Measurements from ENCODE around the gene UPK2.

Gene UPK2

DNA sequence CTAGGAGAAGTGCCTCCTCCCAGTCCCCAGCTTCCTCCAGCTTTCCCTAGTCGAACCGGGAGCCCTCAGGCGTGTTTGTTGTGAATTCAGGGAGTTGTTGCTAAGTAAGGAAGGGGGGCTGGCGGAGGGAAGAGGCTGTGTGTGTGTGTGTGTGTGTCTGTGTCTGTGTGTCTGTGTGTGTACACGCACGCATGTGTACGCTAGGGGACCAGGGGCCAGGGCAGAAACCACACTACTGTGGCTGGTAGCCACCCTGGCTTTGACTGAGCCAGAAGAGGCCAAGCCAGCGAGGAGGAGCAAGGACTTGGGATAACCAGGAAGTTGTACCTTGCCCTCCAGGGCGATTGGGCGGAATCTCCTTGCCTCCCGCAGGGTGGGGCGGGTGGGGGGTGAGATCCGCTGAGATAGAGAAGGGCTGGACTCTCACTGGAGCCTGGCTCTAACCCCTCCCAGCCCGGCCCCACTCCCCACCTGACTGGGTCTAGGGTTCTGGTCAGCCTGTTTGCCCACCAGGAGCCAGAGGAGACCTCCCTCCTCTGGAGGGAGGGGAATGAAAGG lies 37.9 kb upstream of the UPK2 start:
- peak; percentile 60 to 70 for DNase-seq

DNA sequence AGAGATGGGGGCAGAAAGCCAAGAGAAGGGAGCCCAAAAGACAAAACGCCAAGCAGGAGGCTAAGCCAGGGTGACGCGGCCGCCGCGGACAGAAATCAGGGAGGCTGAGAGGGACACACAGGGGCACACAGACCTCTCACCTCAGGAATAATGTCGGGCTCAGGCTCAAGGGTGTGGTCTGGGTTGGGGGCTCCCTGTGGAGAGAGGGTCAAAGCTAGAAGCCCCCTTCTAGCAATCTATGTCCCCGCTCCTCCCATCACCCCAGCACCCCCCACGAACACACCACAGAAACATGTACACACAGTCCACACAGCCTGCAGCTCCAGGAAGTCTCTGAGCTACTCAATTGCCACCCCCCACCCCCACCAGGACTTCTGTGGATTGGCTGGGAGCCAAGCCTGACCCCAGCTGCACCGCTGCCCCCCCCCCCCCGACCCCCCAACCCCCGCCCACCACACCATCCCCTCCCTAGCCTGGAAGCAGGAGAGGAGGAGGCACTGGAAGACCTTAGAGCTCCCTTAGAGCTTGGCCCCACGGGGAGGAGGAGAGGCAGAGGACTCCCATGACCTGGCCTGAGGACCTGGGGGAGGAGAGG lies 37.3 kb upstream of the UPK2 start:
- DNase-seq = peak in 1 of 2 donors; percentile 47

DNA sequence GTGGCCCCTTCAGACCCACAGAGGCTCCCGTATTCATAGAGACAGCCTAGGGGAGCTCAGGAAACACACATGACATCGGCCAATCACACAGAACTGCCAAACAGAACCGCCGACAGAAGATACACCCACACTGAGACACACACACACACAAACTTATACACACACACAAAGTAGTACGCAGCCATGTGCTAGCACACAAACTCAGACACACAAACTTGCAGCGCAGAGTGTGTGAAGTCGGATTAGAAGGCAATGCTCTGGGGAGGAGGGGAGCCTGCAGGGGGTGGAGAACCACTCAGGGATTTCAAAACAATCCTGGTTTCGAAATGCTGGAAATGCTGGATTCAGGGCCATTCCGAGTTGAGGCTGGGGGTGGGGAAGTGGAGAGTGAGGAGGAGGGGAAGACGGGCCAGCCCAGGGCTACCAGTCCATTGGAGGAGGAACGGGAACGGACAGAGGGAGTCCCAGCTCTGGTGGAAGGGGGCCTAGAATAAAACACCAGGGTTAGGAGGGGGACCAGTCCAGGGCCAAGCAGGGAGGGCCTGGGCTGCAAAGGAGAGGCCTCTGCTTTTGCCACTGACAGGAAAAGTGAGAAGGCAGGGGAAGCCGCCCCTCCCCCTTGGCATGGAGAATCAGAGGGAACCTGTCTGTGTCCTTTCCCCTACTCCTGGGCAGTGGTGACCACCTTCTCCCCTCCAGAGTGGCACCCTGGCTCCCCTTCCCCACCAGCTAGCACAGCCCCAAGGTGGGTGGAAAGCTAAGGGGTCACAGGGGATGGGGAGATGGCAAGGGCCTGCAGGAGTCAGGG lies 34.8 kb upstream of the UPK2 start:
- DNase-seq = no peak

DNA sequence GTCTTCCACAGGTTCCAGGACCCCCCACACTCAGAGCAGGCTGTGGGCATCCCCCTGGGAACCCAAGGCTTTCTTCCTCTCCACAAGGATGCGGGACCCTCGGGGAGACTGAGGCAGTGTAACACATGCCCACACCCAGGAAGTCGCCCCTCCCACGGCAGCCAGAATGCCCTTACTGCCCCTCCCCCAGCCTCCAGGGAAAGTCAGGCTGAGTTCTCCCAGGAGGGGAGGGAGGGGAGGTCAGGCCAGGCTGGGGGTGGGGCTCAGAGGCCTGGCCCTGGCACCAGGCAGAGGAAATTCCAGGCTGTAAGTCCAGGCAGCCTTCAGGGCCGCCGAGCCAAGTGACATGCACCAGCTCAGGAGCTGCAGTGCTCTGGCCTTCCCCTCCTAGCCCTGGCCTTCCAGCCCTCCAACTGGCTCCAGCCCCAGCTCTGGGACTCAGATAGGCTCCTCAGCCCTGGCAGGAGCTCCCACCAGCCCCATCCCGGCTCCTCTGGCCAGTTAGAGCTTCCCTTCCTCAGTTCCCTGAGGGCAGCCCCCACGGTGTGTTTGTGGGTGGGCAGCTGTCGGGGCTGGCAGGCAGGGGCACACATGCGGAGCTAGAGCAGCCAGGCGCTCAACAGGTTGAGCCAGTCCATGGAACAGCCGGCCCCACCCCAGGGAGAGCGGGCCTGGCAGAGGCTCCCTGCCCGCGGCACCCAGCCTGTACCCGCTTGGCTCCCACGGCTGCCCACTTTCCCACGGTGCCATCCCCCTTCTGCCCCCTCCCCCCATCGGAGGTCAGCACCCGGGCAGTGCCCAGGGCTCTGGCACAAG lies 34.0 kb upstream of the UPK2 start:
- no peak for DNase-seq

DNA sequence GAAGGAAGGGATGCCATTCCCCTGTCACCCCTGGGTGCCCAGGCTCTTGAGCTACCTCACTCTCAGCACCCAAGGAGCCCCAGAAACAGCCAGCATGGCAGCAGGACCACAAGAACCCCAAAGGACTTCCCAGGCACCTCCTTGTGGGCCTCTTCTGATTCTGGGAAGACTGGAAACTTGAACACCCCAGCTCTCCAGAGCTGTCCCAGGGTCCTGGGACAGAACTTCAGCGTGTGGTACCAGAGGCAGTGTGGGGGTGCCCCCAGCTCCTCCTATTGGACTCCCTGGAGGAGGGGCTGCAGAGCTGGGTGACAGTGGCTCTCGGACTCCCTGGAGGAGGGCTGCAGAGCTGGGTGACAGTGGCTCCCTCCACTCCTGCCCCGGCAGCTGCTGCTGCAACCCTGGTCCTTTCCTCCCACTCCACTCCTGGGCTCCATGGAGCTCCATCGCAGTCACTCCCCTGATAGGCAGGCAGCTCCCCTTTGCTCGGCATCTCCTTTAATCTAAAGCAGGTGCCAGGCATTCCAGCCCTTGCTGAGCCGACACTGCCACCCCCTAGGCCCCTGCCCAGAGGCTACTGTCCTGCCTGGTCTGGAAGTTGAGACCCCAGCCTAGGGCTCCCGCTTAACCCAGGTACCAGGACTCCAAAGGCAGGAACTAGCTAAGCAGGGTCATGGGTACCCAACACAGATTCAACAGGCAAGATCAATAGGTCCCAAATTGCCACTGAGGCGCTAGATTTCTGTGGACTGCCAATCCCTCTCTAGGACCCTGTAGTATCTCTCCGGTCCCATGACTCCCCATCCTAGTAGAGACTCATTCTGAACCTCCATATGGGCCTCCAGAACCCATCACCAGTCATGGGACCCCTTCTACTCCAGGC lies 33.1 kb upstream of the UPK2 start:
- DNase-seq = no peak

DNA sequence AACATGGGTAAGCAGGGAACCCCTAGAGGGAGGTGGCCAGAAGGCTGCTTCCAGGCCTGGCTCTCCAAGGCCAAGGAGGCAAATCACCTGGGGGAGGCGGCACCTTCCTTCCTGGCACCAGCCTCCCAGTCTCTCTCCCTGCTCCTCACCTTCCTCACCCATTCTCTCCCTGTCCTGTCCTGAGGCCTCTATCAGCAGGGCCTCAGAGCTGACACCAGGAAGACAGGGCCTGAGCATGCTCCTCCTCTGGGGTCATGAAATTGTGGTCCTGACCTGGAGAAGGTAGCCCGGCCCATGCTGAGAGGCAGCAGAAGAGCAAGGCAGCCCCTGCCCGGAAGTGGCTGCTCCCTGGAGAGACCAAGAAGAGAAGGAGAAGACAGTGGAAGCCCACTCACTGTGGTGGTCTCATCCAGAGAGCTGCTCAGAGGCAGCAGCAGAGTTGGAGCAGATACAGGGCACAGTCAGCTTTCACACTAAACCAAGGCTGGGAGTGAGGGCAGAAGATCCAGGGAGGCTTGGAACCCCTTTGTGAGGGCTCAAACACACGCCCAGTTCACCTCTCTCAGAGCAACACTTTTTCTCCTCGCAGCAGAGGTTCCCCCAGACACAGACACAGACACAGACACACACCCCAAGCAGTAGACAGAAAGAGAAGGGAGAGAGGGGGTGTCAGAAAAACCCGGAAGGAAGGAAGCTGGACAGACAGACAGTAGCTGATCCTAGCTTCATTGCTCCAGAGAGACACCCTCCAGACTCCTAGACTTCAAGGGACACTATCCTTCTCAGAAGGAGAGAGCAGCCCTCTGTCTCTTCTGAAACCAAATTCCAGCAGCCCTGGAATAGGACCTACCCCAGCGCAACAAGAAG lies 32.1 kb upstream of the UPK2 start:
- DNase-seq = peak in 1 of 2 donors; percentile 55

DNA sequence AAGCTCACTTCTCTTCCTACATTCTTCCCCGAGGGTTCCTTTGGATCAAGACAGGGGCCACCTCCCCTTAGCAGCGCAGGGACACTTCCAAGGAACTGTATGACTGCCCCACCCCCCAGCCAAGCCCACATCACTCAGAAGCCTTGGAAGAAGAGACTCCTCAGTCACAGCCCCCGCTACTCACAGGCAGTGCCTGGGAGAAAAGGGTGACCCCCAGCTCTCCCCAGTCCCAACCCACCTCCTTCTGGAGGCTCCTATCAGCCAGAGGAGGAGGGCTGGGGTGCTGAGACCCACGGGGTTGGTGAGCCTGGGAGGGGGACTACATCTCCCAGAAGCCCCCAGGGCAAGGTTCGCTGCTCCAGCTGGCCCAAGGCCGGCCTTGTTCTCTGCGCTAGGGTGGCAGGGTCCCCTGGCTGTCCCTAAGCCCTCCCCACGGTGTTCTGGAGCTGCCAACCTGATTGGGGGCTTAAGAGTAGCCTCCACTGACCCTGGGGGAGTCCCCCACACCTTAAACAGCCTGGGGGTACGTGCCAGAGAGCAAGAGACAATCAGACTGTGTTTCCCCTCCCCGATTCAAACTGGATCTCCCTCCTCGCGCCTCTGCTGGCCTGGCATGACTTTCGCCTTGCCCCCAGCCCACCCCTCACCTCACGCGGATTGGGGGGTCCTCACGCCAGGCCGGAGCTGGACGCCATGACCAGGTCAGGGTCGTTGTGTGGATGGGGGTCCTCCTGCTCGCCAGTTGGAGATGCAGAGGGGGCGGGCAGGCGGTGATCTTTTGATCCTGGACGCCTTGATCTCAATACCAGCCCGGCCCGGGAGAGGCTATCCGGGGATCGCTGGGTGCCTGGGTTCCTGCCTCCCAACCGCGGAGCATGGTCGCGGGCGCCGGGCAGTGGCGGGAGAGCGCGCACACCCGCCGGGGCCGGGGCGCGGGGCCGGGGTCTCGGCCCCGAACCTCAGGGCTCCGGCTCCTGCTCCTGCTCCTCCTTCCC lies 31.2 kb upstream of the UPK2 start:
- DNase-seq = peak; percentile 39 to 56

DNA sequence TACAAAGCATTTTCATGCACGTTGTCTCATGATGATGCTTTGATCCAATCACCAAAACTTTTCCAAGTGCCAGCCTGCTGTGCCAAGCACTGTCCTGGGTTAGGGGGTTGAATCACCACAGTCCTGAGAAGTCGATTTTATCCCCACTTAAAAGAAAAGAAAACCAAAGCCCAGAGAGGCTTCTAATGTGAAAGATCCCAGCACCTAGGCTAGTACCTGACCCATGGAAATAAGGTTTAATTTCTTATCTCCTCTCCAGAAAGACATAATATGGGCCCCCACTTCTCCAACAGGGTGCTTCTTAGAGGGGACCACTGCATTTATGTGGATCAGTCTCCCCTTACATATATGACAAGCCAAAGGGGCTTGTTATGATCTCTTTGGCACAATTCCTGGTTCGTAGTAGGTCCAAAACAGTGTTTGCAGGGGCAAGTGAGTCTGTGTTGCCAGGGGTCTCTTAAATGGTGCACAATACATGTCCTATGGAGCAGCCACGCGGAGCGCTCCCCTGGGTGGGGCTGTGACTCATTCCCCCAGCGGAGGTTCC lies 28.5 kb upstream of the UPK2 start:
- DNase-seq = no peak

DNA sequence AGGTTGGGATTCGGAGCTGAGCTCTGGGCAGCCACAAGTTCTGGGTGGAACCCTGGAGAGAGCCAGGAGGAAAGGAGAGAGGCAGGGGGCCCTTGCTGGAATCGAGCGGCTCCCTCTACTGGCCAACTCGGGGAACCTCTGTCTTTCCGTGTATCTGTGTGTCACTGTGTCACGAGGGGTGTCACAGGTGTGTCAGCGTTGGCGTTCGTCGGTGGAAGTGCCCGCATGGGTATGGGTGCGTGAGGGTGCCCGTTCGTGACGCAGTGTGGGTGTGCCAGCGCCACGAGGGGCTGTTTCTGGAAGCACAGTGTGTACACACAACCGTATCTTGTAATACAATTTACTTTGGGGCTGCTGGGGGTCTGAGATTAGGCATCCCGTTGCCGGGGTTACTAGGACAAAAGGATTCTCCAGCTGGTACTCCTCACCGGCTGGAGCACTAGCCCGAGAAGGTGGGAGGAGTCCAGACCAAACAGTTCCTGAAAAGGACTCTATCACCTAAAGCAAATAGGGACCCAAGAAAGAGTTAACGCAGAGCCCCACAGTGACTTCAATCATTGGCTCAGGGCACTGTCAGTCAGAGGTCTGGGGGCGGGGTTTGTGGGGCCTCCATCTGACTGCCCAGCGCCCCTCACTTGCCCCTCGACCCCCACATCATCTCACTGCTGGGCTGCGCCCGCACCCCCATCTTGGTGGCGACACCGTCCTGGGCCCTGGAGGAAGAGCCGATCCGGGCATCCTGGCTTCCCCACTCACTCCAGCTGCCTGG lies 27.8 kb upstream of the UPK2 start:
- peak; percentile 95 to 96 for DNase-seq

DNA sequence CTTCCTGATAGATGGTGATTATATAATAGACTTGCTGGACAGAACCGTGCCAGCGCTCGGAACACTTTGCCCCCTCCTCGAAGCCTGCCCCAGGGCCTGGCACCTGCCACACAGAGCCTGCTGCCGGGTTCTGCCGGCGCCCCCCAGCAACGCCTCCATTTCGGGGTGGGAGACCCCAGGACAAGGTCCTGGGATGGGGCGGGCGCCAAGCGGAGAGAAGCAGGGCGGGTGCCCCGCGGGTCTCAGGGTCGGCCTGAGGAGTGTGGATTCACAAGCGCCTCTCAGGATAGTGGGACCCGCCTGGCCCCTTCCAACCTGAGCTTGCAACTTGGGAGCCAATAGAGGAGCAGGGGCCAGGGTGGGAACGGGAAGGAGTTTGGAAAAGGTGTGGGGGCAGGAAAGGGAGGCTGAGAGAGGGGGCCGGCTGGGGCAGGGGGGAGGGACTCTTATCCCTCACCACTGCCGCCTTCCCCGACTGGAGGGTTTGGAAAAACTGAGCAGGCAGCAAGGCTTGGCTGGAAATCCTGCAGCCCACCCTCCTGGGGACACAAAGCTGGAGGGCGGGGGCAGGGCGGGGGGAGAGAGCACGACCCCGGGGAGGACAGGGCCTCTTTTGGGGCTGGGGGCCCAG lies 27.1 kb upstream of the UPK2 start:
- DNase-seq = no peak

DNA sequence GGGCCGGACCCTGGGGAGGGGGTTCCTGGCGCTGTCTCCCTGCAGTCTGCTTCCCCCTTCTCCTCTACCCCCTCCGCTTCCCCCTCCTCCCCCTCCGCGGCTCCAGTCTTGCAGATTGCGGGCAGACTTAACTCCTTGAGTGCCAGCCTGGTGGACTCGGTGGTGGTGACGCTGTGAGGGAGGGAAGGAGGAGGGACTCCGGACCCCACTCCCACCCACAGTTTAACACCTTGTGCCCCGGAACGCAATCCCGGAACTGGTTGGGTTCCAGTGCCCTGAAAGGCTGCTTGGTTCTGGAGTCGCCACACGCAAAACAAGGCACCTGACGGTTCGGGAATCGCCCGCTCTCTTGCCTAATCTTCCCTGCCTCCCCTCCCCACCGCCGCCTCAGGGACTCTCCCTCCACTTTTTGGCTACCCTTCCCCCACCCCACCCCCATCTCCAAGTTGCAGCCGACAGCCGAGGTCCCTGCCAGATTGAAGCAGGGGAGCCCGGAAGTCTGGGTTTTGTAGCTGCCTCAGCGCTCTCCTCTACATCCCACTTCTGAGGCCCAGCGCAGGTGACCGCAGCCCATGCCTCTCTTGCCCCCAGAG lies 26.5 kb upstream of the UPK2 start:
- DNase-seq = peak; percentile 83 to 87

DNA sequence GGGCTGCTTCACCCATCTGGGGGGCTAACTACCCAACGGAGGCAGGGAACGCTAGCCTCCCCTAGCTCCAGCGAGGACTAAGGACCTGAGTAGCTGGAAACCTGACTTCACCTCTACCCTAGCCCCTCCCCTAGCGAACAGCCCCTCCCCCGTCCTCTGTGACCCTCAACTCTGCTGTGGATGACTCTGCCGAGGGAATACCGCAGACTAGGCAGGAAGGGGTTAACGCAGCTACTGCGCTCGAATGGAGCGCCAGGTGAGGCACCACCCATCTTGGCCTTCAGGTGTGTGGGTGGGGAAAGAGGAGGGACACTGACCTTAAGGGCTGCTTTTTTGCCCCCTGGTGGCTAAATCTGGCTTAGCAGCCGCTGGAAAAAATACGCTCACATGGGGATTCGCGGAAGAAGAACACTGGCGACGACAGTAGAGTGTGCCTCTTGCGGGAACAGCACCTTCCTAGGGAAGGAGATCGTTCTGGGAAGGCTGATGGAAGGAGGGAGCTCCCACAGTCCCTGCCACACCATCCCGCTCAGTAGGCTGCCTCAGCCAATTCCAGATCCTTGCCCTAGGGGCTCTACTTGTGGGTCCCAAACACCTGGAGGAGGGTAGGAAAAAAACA lies 25.9 kb upstream of the UPK2 start:
- peak; percentile 83 to 90 for DNase-seq

DNA sequence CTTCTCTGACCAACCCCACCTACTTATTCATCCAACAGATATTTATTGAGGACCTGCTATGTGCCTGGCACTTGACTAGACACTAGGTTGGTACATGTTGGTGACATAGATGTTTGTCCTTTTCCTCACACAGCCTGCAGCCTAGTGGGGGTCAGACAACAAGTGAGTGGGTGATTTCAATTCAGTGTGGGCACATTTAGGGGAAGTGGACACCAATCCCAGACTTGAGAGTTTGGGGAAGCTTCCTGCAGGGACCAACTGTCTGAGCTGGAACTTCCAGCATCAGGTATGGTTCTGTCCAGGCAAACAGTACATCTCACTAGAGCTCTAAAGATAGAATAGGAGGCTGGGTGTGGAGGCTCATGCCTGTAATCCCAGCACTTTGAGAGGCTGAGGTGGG lies 24.5 kb upstream of the UPK2 start:
- DNase-seq = no peak

DNA sequence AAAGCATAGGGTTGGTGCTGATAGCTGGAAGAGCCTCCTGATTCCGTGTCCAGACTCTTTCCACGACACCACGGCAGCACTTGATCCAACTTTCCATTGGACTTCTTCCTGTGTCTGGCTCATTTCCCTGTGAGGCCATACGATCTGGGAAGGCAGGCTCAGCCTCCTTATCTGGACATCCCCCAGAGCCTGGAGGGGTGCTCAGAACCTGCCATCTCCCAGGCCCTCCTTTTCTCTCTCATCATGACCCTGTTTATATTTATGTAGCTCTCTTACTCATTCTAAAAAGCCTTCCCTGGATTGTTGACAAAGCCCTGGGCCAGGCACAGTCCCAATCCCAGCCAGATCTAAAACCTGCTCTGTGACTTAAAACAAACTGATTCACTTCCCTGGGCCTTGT lies 22.6 kb upstream of the UPK2 start:
- no peak for DNase-seq

DNA sequence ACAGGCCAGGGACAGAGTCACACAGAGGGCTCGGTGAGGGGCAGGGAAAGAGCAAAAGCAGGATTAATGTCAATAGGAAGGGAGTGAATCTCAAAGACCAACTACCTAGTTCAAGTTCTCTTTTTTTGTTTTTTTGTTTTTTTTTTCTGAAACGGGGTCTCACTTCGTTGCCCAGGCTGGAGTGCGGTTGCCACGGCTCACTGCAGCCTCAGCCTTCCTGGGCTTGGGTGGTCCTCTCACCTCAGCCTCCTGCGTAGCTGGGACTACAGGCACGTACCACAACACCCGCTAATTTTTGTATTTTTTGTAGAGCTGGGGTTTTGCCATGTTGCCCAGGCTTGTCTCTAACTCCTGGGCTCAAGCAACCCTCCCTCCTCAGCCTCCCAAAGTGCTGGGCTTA lies 20.7 kb upstream of the UPK2 start:
- no peak for DNase-seq

DNA sequence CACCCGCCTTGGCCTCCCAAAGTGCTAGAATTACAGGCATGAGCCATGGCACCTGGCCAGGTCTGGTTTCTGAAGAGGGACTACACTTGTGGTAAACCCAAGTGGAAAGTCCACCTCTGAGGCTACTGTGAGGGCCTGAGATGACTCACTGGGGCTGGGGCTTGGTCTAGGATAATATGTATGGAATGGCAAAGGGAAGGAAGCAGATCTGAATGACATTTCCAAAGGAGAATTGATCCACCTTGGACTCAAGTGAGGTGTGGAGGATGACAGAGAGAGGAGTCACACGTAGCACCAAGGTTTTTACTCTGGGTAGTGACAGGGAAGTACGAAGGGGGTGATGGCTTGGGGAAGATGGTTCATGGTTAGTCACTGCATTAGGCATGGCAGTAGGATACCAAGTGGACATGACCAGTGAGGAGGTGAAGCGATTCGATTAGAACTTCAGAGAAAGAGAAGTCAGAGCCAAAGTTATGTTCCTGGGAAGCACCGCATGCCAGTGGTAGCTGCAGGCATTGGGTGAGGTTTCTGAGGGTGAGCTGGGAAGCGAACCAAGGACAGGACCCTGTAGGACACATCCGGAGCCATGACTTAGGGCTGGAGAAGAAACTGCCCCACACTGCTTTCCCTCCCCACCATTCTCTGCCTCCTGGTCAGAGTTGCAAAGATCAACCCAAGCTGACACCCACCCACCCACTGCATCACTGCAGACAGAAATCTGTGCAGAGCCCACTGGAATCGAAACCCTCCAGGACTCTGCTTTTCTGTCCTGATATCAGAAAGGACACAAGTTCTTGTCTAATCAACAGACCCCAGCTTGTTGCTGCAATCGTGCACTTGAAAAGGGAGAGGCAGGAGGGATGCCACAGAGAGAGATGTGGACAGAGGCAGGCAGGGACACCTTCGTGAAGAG lies 17.4 kb upstream of the UPK2 start:
- no peak for DNase-seq
